Activated CD4-positive, alpha-beta T cell treated with anti-CD3 and anti-CD28 coated beads, Interleukin-2, amount 10 ng/mL, durations not matched to agents 7 days and 5 days (primary cell): ENCODE measurements around the gene LEO1. TPM values are rescaled to one million over a fixed set of nuclear protein-coding genes. Genes with fewer than 3 reads are reported as not detected.

ENCODE experiments used
- CTCF ChIA-PET: fragments of 350-600 bp; sonication (Branson Sonifier 250); formaldehyde crosslinking; loops from one replicate; lab custom pipeline; 2021; ENCODE audit warnings: antibody characterized with exemption; lab: Charles Lee
- POLR2A ChIA-PET: fragments of 350-600 bp; sonication (Branson Sonifier 250); formaldehyde crosslinking; loops from one replicate; lab custom pipeline; 2021; ENCODE audit warnings: antibody characterized with exemption; lab: Charles Lee
- DNase-seq: peaks from one replicate; pipeline ENCODE4 v3.0.0-alpha.2; 2020
- H3K27ac Mint-ChIP-seq: one replicate; pipeline ENCODE4 v1.8.0; 2021; ENCODE audit warnings: mild to moderate bottlenecking, moderate library complexity, mixed read lengths
- H3K27me3 Mint-ChIP-seq: one replicate; pipeline ENCODE4 v1.8.0; 2021; ENCODE audit warnings: mixed read lengths
- H3K36me3 Mint-ChIP-seq: one replicate; pipeline ENCODE4 v1.8.0; 2021; ENCODE audit warnings: low read depth, mixed read lengths
- H3K4me1 Mint-ChIP-seq: one replicate; pipeline ENCODE4 v1.8.0; 2021; ENCODE audit warnings: mixed read lengths
- H3K4me3 Mint-ChIP-seq: one replicate; pipeline ENCODE4 v1.8.0; 2021; ENCODE audit warnings: mild to moderate bottlenecking, moderate library complexity, mixed read lengths
- H3K9me3 Mint-ChIP-seq: one replicate; pipeline ENCODE4 v1.8.0; 2021; ENCODE audit warnings: mixed read lengths
- total RNA-seq, 2 experiments: library from RNA; stranded (reverse); gene quantifications; one replicate each; pipeline ENCODE4 v1.2.3, GENCODE V29; 2021

Gene LEO1
- total RNA-seq, 2 experiments from 2014 or later: 32.0 to 34.4 TPM

GRCh38 chr15:51908316-51908715 is 63.3 kb downstream of the LEO1 start:
- no peak overlapping the region for H3K27ac Mint-ChIP-seq
- POLR2A ChIA-PET: no interaction called here
- no peak for DNase-seq
- no peak overlapping the region for H3K4me3 Mint-ChIP-seq
- no peaks in the 10 kb centered on the region for H3K27me3 Mint-ChIP-seq
- H3K4me1 Mint-ChIP-seq: peaks cover 1% of the 10 kb centered on the region
- CTCF ChIA-PET: interaction anchor here (0.9 kb wide), 1 partner anchor 229 kb away, joined by 4 read pairs; no protein-coding TSS in a partner anchor
- H3K9me3 Mint-ChIP-seq: no peaks in the 10 kb centered on the region
- H3K36me3 Mint-ChIP-seq: peaks cover 34% of the 10 kb centered on the region

GRCh38 chr15:51907136-51907862 is 64.3 kb downstream of the LEO1 start:
- POLR2A ChIA-PET: no interaction called here
- Mint-ChIP-seq H3K9me3 (no peaks in the 10 kb centered on the region), H3K4me3 (no peak overlapping the region), H3K36me3 (peaks cover 38% of the 10 kb centered on the region), H3K4me1 (peaks cover 1% of the 10 kb centered on the region), H3K27ac (peak overlapping the region; percentile 36), H3K27me3 (no peaks in the 10 kb centered on the region)
- CTCF ChIA-PET: interaction anchor here (0.9 kb wide), 1 partner anchor 230 kb away, joined by 4 read pairs; no protein-coding TSS in a partner anchor
- no peak for DNase-seq

GRCh38 chr15:51904931-51905330 is 66.6 kb downstream of the LEO1 start:
- H3K27me3 Mint-ChIP-seq: no peaks in the 10 kb centered on the region
- CTCF ChIA-PET: interaction anchor here (0.5 to 2.8 kb wide), 2 partner anchors 22 to 199 kb away, joined by 4 to 9 read pairs; no protein-coding TSS in a partner anchor
- H3K36me3 Mint-ChIP-seq: peaks cover 41% of the 10 kb centered on the region
- H3K4me3 Mint-ChIP-seq: no peak overlapping the region
- no peaks in the 10 kb centered on the region for H3K9me3 Mint-ChIP-seq
- no peak overlapping the region for H3K27ac Mint-ChIP-seq
- POLR2A ChIA-PET: no interaction called here
- peaks cover under 1% of the 10 kb centered on the region for H3K4me1 Mint-ChIP-seq
- DNase-seq: no peak

DNA sequence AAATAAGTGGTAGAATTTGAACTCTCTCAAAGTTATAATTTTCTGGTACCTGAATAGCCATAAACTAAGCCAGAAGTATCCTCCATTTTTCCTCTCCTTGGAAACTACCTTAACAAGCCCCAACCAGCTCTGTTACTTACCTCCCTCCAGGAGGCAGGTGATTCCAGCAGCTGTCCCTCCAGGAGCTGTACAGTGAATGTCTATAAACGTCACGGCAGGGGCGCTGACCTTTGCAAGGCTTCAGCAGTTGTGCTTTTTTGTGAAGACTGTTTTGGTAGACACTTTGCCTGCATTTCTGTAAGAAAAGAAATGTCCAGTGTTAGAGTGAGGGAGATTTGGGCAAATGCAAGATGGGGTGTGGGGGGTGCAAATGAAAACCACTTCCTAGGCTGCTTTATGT is 67.2 kb downstream of the LEO1 start:
- Mint-ChIP-seq H3K27me3 (no peaks in the 10 kb centered on the region), H3K27ac (no peak overlapping the region), H3K36me3 (peaks cover 43% of the 10 kb centered on the region), H3K4me3 (no peak overlapping the region), H3K9me3 (no peaks in the 10 kb centered on the region), H3K4me1 (no peaks in the 10 kb centered on the region)
- CTCF ChIA-PET: interaction anchor here (2.8 kb wide), 1 partner anchor 23 kb away, joined by 9 read pairs; no protein-coding TSS in a partner anchor
- POLR2A ChIA-PET: no interaction called here
- no peak for DNase-seq

- Mint-ChIP-seq H3K36me3 (peaks cover 44% of the 10 kb centered on the region), H3K27ac (no peak overlapping the region), H3K4me1 (peaks cover 2% of the 10 kb centered on the region), H3K9me3 (no peaks in the 10 kb centered on the region), H3K4me3 (no peak overlapping the region), H3K27me3 (no peaks in the 10 kb centered on the region)
- no peak for DNase-seq
- ChIA-PET POLR2A (no interaction called here), CTCF (interaction anchor here (1.1 to 1.8 kb wide), 2 partner anchors 11 to 19 kb away, joined by 3 to 4 read pairs; no protein-coding TSS in a partner anchor)
Observed at GRCh38 chr15:51889486-51889885, 82.1 kb downstream of the LEO1 start.

- Mint-ChIP-seq H3K36me3 (peaks cover 49% of the 10 kb centered on the region), H3K4me3 (no peak overlapping the region), H3K27me3 (no peaks in the 10 kb centered on the region), H3K9me3 (no peaks in the 10 kb centered on the region), H3K27ac (no peak overlapping the region), H3K4me1 (peaks cover 2% of the 10 kb centered on the region)
- ChIA-PET POLR2A (no interaction called here), CTCF (interaction anchor here (0.5 to 1.8 kb wide), 4 partner anchors 9 to 171 kb away, joined by 3 to 5 read pairs (median 4); no protein-coding TSS in a partner anchor)
- no peak for DNase-seq
Observed at GRCh38 chr15:51888593-51889195, 82.9 kb downstream of the LEO1 start.

Other genes with a start within 250 kb of the LEO1 start
- gene LYSMD2, start 234.1 kb downstream of the LEO1 start, total RNA-seq: 10 to 100 TPM; 18.2 to 23.6 TPM
- 10 to 100 TPM; 10.9 to 12.8 TPM for gene TMOD2, start 220.2 kb downstream of the LEO1 start, total RNA-seq
- gene TMOD3, start 142.1 kb downstream of the LEO1 start, total RNA-seq: 10 to 100 TPM; 66.0 to 66.1 TPM
- gene MAPK6, start 47.4 kb upstream of the LEO1 start, total RNA-seq: 10 to 100 TPM; 23.4 to 25.4 TPM
- under 1 TPM in 1 of 2 experiments, not detected in 1; 0.27 TPM for gene BCL2L10, start 141.0 kb upstream of the LEO1 start, total RNA-seq
- 10 to 100 TPM; 28.5 to 34.2 TPM for gene GNB5, start 219.6 kb upstream of the LEO1 start, total RNA-seq